ENCODE measurements around the gene SYT2. TPM values are rescaled to one million over a fixed set of nuclear protein-coding genes. Genes with fewer than 3 reads are reported as not detected.
"Not testable (repeated sequence)": the region's sequence is repeated elsewhere in the genome, so short reads cannot be mapped to it uniquely, and the experiment has no call there.

Gene SYT2
- total and polyA plus RNA-seq, 2 of the 13 experiments (the other 11 are each of a cell fraction or from before 2014, with no cell fraction given) = not detected

DNA sequence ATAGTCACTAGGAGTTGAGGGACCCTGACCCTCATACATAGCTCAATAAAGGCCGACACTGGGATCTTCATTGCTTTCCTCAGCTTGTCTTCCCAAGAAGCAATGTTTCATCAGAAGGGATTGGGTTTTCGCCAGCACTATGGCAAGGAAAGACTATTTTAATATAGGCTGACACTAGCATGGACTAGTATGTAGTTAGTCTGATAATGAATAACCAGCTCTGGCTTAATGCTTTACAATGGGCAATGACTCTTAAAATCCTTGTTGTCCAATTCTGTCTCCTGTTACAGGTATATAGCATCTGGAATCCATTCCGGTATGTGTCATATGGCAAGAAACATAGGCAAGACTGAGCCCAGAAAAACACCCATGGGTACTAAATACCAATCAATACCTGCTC is 15.3 kb upstream of the SYT2 start (continued):
- TF ChIP-seq ZNF468 (CRISPR knock-in tag; IDR thresholded peaks at IDR 0.05) (no peak), RBAK (CRISPR knock-in tag; IDR thresholded peaks at IDR 0.05) (no peak), ZNF788 (CRISPR knock-in tag; IDR thresholded peaks at IDR 0.05; ENCODE audit: borderline replicate concordance) (no peak), ZNF713 (CRISPR knock-in tag; IDR thresholded peaks at IDR 0.05) (no peak), SIX1 (CRISPR knock-in tag; IDR thresholded peaks at IDR 0.05; ENCODE audit: borderline replicate concordance) (no peak)

DNA sequence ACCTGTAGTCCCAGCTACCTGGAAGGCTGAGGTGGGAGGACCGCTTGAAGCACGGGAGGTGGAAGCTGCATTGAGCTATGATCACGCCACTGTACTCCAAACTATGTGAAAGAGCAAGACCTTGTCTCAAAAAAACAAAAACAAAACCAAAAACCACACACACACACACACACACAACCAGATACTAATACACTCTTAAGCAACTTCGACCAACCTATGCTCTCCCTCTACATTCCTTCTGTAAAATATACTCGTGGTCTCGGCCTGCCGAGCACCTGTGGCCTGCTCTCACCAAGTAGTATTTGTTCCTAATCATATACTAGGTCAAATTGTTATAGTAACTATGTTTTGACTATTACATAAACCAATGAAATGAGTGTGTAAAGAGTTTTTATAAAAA is 13.5 kb upstream of the SYT2 start:
- Histone ChIP-seq H2AFZ (ENCODE audit: low read length) (no peak overlapping the region), H3K27me3 (ENCODE audit: control insufficient read depth in 1 of 2, insufficient read depth in 2 of 2, low read length in 2 of 2) (no peaks in the 10 kb centered on the region; a peak in 1 of 5 replicates), H3K9ac (ENCODE audit: insufficient read depth, low read depth, low read length) (no peak overlapping the region), H4K20me1 (ENCODE audit: insufficient read depth, low read length) (no peaks in the 10 kb centered on the region), H3K36me3 (replicated peaks in 1 of 2; ENCODE audit: control insufficient read depth in 1 of 2, insufficient read depth in 2 of 2, low read length in 2 of 2) (peaks cover 2 to 14% of the 10 kb centered on the region in 2 experiments; a peak in 3 of 5 replicates), H3K79me2 (ENCODE audit: insufficient read depth, low read length) (no peaks in the 10 kb centered on the region), H3K4me2 (ENCODE audit: low read depth, low read length) (no peak overlapping the region), H3K4me3 (replicated peaks in 1 of 3; ENCODE audit: insufficient read depth in 1 of 3, low read depth in 2 of 3, low read length in 3 of 3) (no peak overlapping the region), H3K9me3 (ENCODE audit: low read length) (no peaks in the 10 kb centered on the region), H3K4me1 (ENCODE audit: insufficient read depth, low read length) (peaks cover 6% of the 10 kb centered on the region; the same call in 1 of the 2 replicates), H3K27ac (ENCODE audit: extremely low read length, insufficient read depth, low read length) (no peak overlapping the region)
- ATAC-seq = no peak
- ChIA-PET POLR2A (interaction anchor here (0.7 kb wide), 1 partner anchor 371 kb away, joined by 3 read pairs; no protein-coding TSS in a partner anchor), CTCF (ENCODE audit: low intra/inter-chr PET ratio, low total read pairs) (no interaction called here)
- 84% methylated on average over 7 of the region's 7 CpGs for WGBS (ENCODE audit: low lambda C conversion rate)
- no TSS peak for BruUV-seq (replicated peaks)
- no peak for DNase-seq (ENCODE audit: low spot score)
- TF ChIP-seq, protein P1, sequence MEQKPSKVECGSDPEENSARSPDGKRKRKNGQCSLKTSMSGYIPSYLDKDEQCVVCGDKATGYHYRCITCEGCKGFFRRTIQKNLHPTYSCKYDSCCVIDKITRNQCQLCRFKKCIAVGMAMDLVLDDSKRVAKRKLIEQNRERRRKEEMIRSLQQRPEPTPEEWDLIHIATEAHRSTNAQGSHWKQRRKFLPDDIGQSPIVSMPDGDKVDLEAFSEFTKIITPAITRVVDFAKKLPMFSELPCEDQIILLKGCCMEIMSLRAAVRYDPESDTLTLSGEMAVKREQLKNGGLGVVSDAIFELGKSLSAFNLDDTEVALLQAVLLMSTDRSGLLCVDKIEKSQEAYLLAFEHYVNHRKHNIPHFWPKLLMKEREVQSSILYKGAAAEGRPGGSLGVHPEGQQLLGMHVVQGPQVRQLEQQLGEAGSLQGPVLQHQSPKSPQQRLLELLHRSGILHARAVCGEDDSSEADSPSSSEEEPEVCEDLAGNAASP (CRISPR knock-in tag; IDR thresholded peaks at IDR 0.05; ENCODE audit: borderline replicate concordance) = no peak
- FAIRE-seq = no peak
- intact Hi-C loops (cut with micrococcal nuclease; ENCODE audit: unreplicated experiment) = no loop called here
- in situ Hi-C loops (cut with HindIII; ENCODE audit: extremely low pct_ligation_motif_present, low pct_unique_long_range_greater_than_20kb) = no loop called here

DNA sequence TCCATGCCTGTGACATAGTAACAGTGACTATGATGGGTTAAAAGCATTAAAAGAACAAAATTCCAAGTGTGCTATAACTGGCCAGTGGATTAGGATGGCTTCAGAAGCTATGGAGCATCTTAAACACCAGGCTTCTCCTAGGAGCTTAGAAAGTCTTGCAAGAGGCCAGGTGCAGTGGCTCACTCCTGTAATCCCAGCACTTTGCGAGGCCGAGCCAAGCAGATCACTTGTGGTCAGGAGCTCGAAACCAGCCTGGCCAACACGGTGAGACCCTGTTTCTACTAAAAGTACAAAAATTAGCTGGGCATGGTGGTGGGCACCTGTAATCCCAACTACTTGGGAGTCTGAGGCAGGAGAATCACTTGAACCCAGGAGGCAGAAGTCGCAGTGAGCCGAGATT is 12.8 kb upstream of the SYT2 start:
- H3K27me3 ChIP-seq (ENCODE audit: control insufficient read depth in 1 of 2, insufficient read depth in 2 of 2, low read length in 2 of 2); H3K4me2 ChIP-seq (ENCODE audit: low read depth, low read length); DNase-seq (ENCODE audit: low spot score); FAIRE-seq; H3K79me2 ChIP-seq (ENCODE audit: insufficient read depth, low read length); H3K9ac ChIP-seq (ENCODE audit: insufficient read depth, low read depth, low read length); H2AFZ ChIP-seq (ENCODE audit: low read length); BruUV-seq (replicated peaks); H3K9me3 ChIP-seq (ENCODE audit: low read length); intact Hi-C loops (cut with micrococcal nuclease; ENCODE audit: unreplicated experiment); H3K27ac ChIP-seq (ENCODE audit: extremely low read length, insufficient read depth, low read length); in situ Hi-C loops (cut with HindIII; ENCODE audit: extremely low pct_ligation_motif_present, low pct_unique_long_range_greater_than_20kb); CTCF ChIA-PET (ENCODE audit: low intra/inter-chr PET ratio, low total read pairs); H3K4me1 ChIP-seq (ENCODE audit: insufficient read depth, low read length); POLR2A ChIA-PET; H3K36me3 ChIP-seq (replicated peaks in 1 of 2; ENCODE audit: control insufficient read depth in 1 of 2, insufficient read depth in 2 of 2, low read length in 2 of 2); ATAC-seq; H4K20me1 ChIP-seq (ENCODE audit: insufficient read depth, low read length); H3K4me3 ChIP-seq (replicated peaks in 1 of 3; ENCODE audit: insufficient read depth in 1 of 3, low read depth in 2 of 3, low read length in 3 of 3): not testable (repeated sequence)
- whole genome bisulfite sequencing (ENCODE audit: low lambda C conversion rate) = 65% methylated on average over 6 of the region's 6 CpGs
